ENCODE data around the gene AMIGO3. TPM values are rescaled to one million over a fixed set of nuclear protein-coding genes. Genes with fewer than 3 reads are reported as not detected.

AMIGO3 gene
- total RNA-seq, 4 donors from 2014 or later: 0.27 to 0.31 TPM; not detected in 2

DNA sequence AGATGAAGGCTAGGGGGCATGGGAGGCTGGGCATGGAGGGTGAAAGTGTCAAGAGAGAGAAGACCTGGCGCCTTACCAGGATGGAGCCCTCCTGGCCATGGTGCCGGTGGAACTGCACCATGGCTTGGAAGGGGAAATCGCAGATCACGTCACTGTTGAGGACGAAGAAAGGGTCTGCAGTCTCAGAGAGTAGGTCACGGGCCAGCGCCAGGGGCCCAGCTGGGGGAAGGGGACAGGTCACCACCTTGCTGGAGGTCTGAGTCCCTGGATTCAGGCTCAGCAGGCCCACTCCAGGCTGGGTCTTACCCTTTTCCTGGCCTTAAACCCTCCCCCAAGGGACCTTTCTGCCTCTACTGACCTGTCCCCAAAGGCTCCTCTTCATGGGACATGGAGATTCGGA, 3.4 kb upstream of the AMIGO3 start:
- Histone ChIP-seq H3K4me3 (peak overlapping the region; percentile 76 to 99), H3K36me3 (peaks cover 0 to 51% of the 10 kb centered on the region in 2 donors), H3K4me1 (peaks cover 0 to 63% (median 23%) of the 10 kb centered on the region in 3 donors), H3K27ac (peak overlapping the region in 3 of 4 donors; percentile 87 to 99 (median 92)), H3K9me3 (no peaks in the 10 kb centered on the region), H3K27me3 (no peaks in the 10 kb centered on the region)
- ATAC-seq: no peak
- 57 to 60% methylated on average over 2 to 5 of the region's 8 CpGs for whole genome bisulfite sequencing, 2 donors (ENCODE audit: low coverage in 1 of 2)
- TF ChIP-seq EP300 (IDR thresholded peaks at IDR 0.05) (no peak), POLR2AphosphoS5 (IDR thresholded peaks at IDR 0.05) (no peak), POLR2A (IDR thresholded peaks at IDR 0.05) (no peak)
- TF ChIP-seq, protein P1, sequence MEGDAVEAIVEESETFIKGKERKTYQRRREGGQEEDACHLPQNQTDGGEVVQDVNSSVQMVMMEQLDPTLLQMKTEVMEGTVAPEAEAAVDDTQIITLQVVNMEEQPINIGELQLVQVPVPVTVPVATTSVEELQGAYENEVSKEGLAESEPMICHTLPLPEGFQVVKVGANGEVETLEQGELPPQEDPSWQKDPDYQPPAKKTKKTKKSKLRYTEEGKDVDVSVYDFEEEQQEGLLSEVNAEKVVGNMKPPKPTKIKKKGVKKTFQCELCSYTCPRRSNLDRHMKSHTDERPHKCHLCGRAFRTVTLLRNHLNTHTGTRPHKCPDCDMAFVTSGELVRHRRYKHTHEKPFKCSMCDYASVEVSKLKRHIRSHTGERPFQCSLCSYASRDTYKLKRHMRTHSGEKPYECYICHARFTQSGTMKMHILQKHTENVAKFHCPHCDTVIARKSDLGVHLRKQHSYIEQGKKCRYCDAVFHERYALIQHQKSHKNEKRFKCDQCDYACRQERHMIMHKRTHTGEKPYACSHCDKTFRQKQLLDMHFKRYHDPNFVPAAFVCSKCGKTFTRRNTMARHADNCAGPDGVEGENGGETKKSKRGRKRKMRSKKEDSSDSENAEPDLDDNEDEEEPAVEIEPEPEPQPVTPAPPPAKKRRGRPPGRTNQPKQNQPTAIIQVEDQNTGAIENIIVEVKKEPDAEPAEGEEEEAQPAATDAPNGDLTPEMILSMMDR (IDR thresholded peaks at IDR 0.05): no peak

DNA sequence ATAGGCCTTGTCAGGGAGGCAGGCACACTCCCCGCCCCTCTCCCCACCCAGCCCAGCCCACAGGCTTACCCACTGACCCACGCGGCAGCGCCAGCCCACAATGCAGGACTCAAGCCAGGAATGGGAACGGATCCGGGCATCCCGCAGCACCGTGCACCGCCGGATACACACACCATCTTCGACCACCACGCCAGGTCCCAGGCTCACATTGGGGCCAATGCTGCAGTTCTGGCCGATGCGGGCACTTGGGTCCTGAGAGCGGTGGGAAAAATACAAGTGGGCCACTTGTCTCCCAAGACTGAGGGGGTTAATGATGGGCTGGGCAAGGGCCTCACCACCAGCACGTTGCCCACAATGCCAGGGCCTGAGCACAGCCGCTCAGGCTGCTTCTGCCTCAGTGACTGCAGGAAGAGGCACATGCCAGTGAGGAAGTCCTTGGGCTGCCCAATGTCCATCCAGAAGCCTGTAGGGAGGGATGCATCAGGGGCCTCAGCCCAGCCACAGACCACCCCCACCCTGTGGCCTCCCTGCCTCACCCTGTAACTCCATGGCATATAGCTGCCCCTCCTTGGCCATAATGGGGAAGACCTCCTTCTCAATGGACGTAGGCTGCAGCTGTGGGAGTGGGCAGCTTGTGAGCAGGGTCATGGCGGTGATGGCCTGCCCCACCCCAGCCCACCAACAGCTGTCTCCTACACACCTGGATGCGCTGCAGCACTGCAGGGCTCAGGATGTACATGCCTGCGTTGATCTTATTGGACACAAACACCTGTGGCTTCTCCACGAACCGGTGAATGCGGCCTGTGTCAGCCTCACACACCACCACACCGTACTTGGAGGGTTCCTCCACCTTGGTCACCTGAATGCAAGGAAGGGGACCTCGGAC, 2.7 kb upstream of the AMIGO3 start:
- no peaks in the 10 kb centered on the region for H3K27me3 ChIP-seq
- WGBS, 2 donors (ENCODE audit: low coverage in 1 of 2): no CpG with 5 or more reads among the region's 26 CpGs
- H3K27ac ChIP-seq: peak overlapping the region in 2 of 4 donors; percentile 87 to 99
- peaks cover 0 to 63% (median 23%) of the 10 kb centered on the region in 3 donors for H3K4me1 ChIP-seq
- TF ChIP-seq, protein P1 (IDR thresholded peaks at IDR 0.05): no peak
- no peak for TF ChIP-seq POLR2A (IDR thresholded peaks at IDR 0.05)
- TF ChIP-seq POLR2AphosphoS5 (IDR thresholded peaks at IDR 0.05): no peak
- TF ChIP-seq EP300 (IDR thresholded peaks at IDR 0.05): no peak
- H3K9me3 ChIP-seq: no peaks in the 10 kb centered on the region
- no peak for ATAC-seq
- H3K4me3 ChIP-seq: peak overlapping the region in 1 of 2 donors; percentile 99
- H3K36me3 ChIP-seq: peaks cover 0 to 44% of the 10 kb centered on the region in 2 donors

DNA sequence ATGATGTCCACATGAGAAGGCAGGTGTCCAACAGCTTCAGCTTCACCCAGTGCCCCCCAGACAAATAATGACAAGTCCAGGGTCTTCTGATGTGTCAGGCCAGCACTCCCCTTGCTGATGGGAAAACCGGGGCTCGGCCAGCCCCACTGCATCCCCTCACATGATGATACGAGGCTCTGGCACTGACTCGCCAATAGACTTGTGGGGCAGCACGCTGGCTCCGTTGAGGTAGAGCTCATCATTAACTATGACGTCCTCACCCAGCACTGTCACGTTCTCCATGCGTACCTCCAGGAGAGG, 2.1 kb upstream of the AMIGO3 start:
- Histone ChIP-seq H3K4me3 (no peak overlapping the region), H3K36me3 (peaks cover 0 to 42% of the 10 kb centered on the region in 2 donors), H3K9me3 (no peaks in the 10 kb centered on the region), H3K4me1 (peaks cover 0 to 63% (median 23%) of the 10 kb centered on the region in 3 donors), H3K27ac (no peak overlapping the region), H3K27me3 (no peaks in the 10 kb centered on the region)
- WGBS, 2 donors (ENCODE audit: low coverage in 1 of 2): no CpG with 5 or more reads among the region's 9 CpGs
- ATAC-seq: no peak
- TF ChIP-seq, protein P1 (IDR thresholded peaks at IDR 0.05): no peak
- TF ChIP-seq POLR2AphosphoS5 (IDR thresholded peaks at IDR 0.05) (no peak), POLR2A (IDR thresholded peaks at IDR 0.05) (no peak), EP300 (IDR thresholded peaks at IDR 0.05) (no peak)

DNA sequence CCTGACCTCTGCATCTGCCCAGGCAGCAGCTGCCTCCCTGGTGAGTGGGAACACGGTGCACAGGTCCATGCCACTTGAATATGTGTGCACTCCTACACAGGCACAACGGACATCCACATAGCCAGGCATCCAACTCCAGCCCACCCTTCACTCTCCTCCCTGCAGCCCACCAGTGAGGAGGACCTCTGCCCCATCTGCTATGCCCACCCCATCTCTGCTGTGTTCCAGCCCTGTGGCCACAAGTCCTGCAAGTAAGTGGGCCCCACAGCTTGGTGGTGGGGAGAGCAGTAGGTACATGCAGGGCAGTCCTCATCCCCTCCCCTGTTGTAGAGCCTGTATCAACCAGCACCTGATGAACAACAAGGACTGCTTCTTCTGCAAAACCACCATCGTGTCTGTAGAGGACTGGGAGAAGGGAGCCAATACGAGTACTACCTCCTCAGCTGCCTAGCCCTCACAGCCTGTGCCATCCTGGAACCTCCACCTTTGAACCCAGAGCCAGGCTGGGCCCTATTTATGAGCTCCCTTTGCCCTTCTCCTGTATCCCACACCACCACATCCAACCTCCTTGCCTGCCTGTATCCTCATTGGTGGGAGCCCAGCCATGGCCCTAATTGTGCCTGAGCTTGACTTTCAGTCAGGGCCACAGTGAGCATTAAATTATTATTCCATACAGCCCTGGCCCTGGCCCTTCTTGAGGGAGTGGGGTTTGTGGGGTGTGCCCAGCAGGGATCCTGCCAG, 1.5 kb upstream of the AMIGO3 start:
- H3K36me3 ChIP-seq: peaks cover 0 to 42% of the 10 kb centered on the region in 2 donors
- no peak for TF ChIP-seq POLR2A (IDR thresholded peaks at IDR 0.05)
- TF ChIP-seq, protein P1 (IDR thresholded peaks at IDR 0.05): no peak
- TF ChIP-seq POLR2AphosphoS5 (IDR thresholded peaks at IDR 0.05): no peak
- no peak for TF ChIP-seq EP300 (IDR thresholded peaks at IDR 0.05)
- WGBS, 2 donors (ENCODE audit: low coverage in 1 of 2): 57 to 80% methylated on average over 1 to 2 of the region's 4 CpGs
- no peak for ATAC-seq
- no peaks in the 10 kb centered on the region for H3K27me3 ChIP-seq
- no peak overlapping the region for H3K4me3 ChIP-seq
- H3K27ac ChIP-seq: peak overlapping the region in 1 of 4 donors; percentile 75
- H3K9me3 ChIP-seq: no peaks in the 10 kb centered on the region
- peaks cover 0 to 63% (median 23%) of the 10 kb centered on the region in 3 donors for H3K4me1 ChIP-seq

Measured in gastroesophageal sphincter (tissue), 4 donors.